Calu3 (cell line): ENCODE results near the gene VIPR2. TPM values are rescaled to one million over a fixed set of nuclear protein-coding genes. Genes with fewer than 3 reads are reported as not detected.

Source experiments
- BruUV-seq: library from RNA; stranded (reverse); fragments of 400-500 nt; replicated peaks from 2 replicates; lab custom pipeline; 2021; lab: Mats Ljungman, UMichigan
- CTCF ChIA-PET: fragments of 300-600 bp; sonication (Branson Sonifier 250); formaldehyde crosslinking; loops from one replicate; lab custom pipeline; 2022; ENCODE audit warnings: antibody characterized with exemption; lab: Charles Lee
- DNase-seq: peaks from one replicate; pipeline ENCODE4 v3.0.0; 2022
- H3K27ac Mint-ChIP-seq: one replicate; pipeline ENCODE4 v1.8.0; 2022; ENCODE audit warnings: mixed read lengths; ENCODE audit not compliant: unreplicated experiment
- H3K27me3 Mint-ChIP-seq: one replicate; pipeline ENCODE4 v1.8.0; 2022; ENCODE audit warnings: mixed read lengths; ENCODE audit not compliant: unreplicated experiment
- H3K36me3 Mint-ChIP-seq: one replicate; pipeline ENCODE4 v1.8.0; 2022; ENCODE audit warnings: mild to moderate bottlenecking, moderate library complexity, mixed read lengths; ENCODE audit not compliant: insufficient read depth, unreplicated experiment
- H3K4me1 Mint-ChIP-seq: one replicate; pipeline ENCODE4 v1.8.0; 2022; ENCODE audit warnings: mild to moderate bottlenecking, low read depth, mixed read lengths; ENCODE audit not compliant: unreplicated experiment
- H3K4me3 Mint-ChIP-seq: one replicate; pipeline ENCODE4 v1.8.0; 2022; ENCODE audit warnings: mild to moderate bottlenecking, low read depth, moderate library complexity, mixed read lengths; ENCODE audit not compliant: unreplicated experiment
- H3K9me3 Mint-ChIP-seq: one replicate; pipeline ENCODE4 v1.8.0; 2022; ENCODE audit warnings: low read depth, mixed read lengths; ENCODE audit not compliant: unreplicated experiment
- intact Hi-C: fragments of 100-400 bp; cut with micrococcal nuclease; formaldehyde crosslinking; loops from one replicate; pipeline ENCODE4 v1.10.0; 2022; ENCODE audit not compliant: unreplicated experiment
- total RNA-seq: library from RNA; stranded (reverse); gene quantifications from 2 replicates; pipeline ENCODE4 v1.2.3, GENCODE V29; 2022
- TF ChIP-seq, protein P1 (sequence below): fragments of 200-600 bp; IDR thresholded peaks from one replicate; pipeline ENCODE4 v1.8.0; 2022; ENCODE audit warnings: antibody characterized with exemption; ENCODE audit not compliant: unreplicated experiment

The VIPR2 gene
- total RNA-seq, 1 experiment from 2014 or later, result not detected

DNA sequence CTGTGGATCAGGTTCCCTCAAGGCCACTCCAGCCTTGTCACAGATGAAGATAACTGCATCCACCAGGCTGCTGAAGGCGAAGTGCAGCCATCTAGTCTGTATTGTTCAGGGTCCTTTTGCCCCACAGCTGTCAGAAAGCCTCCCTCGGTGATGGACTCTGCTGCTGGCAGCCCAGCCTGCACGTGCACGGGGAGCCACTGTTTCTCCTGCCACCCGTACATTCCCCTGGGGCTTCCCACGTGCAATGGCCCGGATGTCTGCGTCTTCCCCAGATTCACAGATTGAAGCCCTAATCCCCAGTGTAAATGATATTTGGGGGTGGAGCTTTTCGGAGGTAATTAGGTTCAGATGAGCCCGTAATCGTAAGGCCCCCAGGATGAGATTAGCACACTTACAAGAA lies 46.6 kb upstream of the VIPR2 start:
- H3K9me3 Mint-ChIP-seq, result peaks cover 15% of the 10 kb centered on the region
- intact Hi-C loops, result no loop called here
- no peak overlapping the region for H3K27ac Mint-ChIP-seq
- H3K36me3 Mint-ChIP-seq, result no peaks in the 10 kb centered on the region
- BruUV-seq, result no TSS peak
- TF ChIP-seq, protein P1, sequence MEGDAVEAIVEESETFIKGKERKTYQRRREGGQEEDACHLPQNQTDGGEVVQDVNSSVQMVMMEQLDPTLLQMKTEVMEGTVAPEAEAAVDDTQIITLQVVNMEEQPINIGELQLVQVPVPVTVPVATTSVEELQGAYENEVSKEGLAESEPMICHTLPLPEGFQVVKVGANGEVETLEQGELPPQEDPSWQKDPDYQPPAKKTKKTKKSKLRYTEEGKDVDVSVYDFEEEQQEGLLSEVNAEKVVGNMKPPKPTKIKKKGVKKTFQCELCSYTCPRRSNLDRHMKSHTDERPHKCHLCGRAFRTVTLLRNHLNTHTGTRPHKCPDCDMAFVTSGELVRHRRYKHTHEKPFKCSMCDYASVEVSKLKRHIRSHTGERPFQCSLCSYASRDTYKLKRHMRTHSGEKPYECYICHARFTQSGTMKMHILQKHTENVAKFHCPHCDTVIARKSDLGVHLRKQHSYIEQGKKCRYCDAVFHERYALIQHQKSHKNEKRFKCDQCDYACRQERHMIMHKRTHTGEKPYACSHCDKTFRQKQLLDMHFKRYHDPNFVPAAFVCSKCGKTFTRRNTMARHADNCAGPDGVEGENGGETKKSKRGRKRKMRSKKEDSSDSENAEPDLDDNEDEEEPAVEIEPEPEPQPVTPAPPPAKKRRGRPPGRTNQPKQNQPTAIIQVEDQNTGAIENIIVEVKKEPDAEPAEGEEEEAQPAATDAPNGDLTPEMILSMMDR, result no peak
- DNase-seq, result no peak
- CTCF ChIA-PET, result no interaction called here
- H3K27me3 Mint-ChIP-seq, result no peaks in the 10 kb centered on the region
- no peak overlapping the region for H3K4me3 Mint-ChIP-seq
- H3K4me1 Mint-ChIP-seq, result no peaks in the 10 kb centered on the region

DNA sequence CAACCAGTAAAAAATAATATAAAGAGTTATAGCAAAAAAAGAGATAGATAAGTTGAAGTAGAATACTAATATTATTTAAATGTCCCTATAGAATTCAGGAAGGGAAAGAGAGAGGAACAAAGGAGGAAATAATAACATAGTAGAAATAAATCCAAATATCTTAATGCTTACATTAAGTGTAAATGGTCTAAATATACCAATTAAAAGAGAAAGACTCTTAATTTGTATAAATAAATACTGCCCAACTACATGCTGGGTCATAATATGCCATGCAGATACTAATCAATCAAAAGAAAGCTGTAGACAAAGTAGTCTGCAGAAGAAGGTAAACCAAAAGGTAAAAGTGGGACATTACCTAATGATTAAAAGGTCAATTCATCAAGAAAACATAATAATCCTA lies 43.3 kb upstream of the VIPR2 start:
- no peak for DNase-seq
- H3K9me3 Mint-ChIP-seq, result peaks cover 16% of the 10 kb centered on the region
- TF ChIP-seq, protein P1, result no peak
- no peak overlapping the region for H3K4me3 Mint-ChIP-seq
- no peaks in the 10 kb centered on the region for H3K36me3 Mint-ChIP-seq
- no peak overlapping the region for H3K27ac Mint-ChIP-seq
- intact Hi-C loops, result no loop called here
- H3K4me1 Mint-ChIP-seq, result no peaks in the 10 kb centered on the region
- CTCF ChIA-PET, result no interaction called here
- H3K27me3 Mint-ChIP-seq, result no peaks in the 10 kb centered on the region
- BruUV-seq, result no TSS peak

DNA sequence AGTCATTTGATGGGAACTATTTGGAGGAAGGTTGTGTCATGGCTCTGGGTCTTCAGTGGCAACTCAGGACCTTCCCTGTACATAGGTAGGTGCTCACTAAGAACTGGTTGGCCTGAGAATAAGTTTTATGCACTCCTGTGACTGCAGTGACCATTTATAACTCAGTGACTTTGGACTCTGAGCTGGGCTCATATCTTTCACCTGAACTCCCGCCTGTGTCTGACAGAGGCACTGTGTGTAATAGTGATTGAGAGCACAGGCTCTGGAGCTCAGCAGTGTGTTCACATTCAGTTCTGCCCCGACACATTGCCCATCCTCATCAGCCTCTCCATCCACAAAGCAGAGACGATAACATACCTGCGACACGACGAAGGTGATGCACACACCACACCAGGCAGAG lies 34.6 kb upstream of the VIPR2 start:
- intact Hi-C loops, result no loop called here
- Mint-ChIP-seq H3K9me3 (peaks cover 23% of the 10 kb centered on the region), H3K27ac (no peak overlapping the region), H3K36me3 (no peaks in the 10 kb centered on the region), H3K27me3 (no peaks in the 10 kb centered on the region), H3K4me1 (no peaks in the 10 kb centered on the region), H3K4me3 (no peak overlapping the region)
- DNase-seq, result no peak
- CTCF ChIA-PET, result no interaction called here
- TF ChIP-seq, protein P1, result no peak
- BruUV-seq, result no TSS peak

DNA sequence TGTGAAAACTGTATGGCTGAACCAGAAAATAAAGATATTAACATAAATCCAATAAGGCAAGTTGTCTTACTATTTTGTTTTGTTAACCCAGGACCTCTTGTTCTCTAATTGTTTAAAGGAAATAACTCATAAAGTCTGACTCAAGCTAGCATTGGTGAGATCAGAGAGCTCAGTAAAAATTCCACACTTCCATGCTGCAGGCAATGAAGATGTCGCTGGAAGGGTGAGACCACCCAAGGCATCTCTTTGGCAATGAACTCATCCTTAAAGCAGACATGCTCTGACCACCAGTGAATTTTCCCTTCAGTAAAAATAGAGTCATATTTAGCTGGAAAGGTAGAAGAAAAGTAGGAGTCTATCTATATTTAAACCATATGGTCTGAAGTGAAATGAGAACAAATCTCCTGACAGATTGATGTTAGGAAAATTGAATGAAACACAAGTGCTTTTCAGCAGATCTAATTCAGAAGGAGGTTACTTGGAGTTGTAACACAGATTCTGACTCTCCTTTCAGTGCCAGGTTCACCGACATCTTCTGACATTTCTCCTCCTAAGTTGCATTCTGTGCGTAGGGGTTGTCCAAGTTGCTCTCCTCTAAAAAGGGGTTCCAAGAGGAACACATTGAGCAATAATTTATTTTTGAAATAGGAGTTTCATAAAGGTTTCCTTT lies 32.8 kb upstream of the VIPR2 start:
- Mint-ChIP-seq H3K4me1 (no peaks in the 10 kb centered on the region), H3K9me3 (peaks cover 27% of the 10 kb centered on the region), H3K36me3 (peaks cover 5% of the 10 kb centered on the region), H3K27me3 (no peaks in the 10 kb centered on the region), H3K27ac (no peak overlapping the region), H3K4me3 (no peak overlapping the region)
- TF ChIP-seq, protein P1, result no peak
- BruUV-seq, result no TSS peak
- no peak for DNase-seq
- CTCF ChIA-PET, result no interaction called here
- intact Hi-C loops, result no loop called here
